SK-N-SH treated with all-trans-retinoic acid at 6 μM for 48 hours (cell line): ENCODE measurements around the gene AGAP2.

ENCODE experiments used
- CREB5 ChIP-seq: fragments of 250-450 bp; sonication (Bioruptor Pico); IDR thresholded peaks from 2 replicates; pipeline ENCODE4 v1.5.1; 2020; ENCODE audit warnings: low read depth, mild to moderate bottlenecking, moderate library complexity
- ZFP3 ChIP-seq: fragments of 250-450 bp; sonication (Bioruptor Pico); IDR thresholded peaks from 2 replicates; pipeline ENCODE4 v1.5.0; 2020; ENCODE audit warnings: mild to moderate bottlenecking, moderate library complexity

GRCh38 chr12:57731411-57732080 is 7.0 kb downstream of the AGAP2 start:
- no peak for TF ChIP-seq CREB5 (CRISPR knock-in tag)
- TF ChIP-seq ZFP3 (CRISPR knock-in tag) = no peak
